IMR-90 (cell line): Measurements from ENCODE around the gene RNF130.

Experiments
- BHLHE40 ChIP-seq: fragments of 150-350 bp; IDR thresholded peaks from 2 replicates; pipeline ENCODE4 v1.6.1; 2016; ENCODE audit warnings: mild to moderate bottlenecking, low read depth, low read length
- FOS ChIP-seq: fragments of 150-350 bp; IDR thresholded peaks from 2 replicates; pipeline ENCODE4 v1.6.1; 2016; ENCODE audit warnings: low read depth, low read length
- MAZ ChIP-seq: IDR thresholded peaks from 2 replicates; pipeline ENCODE4 v1.6.1; 2012; ENCODE audit warnings: low read depth, mild to moderate bottlenecking, low read length, improper control_type of control experiment, moderate library complexity, borderline replicate concordance
- MXI1 ChIP-seq: IDR thresholded peaks from 2 replicates; pipeline ENCODE4 v1.6.1; 2012; ENCODE audit warnings: low read depth, mild to moderate bottlenecking, low read length, moderate library complexity, borderline replicate concordance
- POLR2A ChIP-seq: IDR thresholded peaks from 2 replicates; pipeline ENCODE4 v1.6.1; 2012; ENCODE audit warnings: mild to moderate bottlenecking, low read depth, low read length
- RAD21 ChIP-seq: IDR thresholded peaks from 2 replicates; pipeline ENCODE4 v1.6.1; 2012; ENCODE audit warnings: low read length, improper control_type of control experiment
- RCOR1 ChIP-seq: IDR thresholded peaks from 2 replicates; pipeline ENCODE4 v1.6.1; 2012; ENCODE audit warnings: mild to moderate bottlenecking, low read length, improper control_type of control experiment; ENCODE audit not compliant: insufficient replicate concordance
- RFX5 ChIP-seq: IDR thresholded peaks from 2 replicates; pipeline ENCODE4 v1.8.0; 2012; ENCODE audit warnings: low read depth, mild to moderate bottlenecking, low read length, moderate library complexity
- TF ChIP-seq, protein P1 (sequence below): conservative IDR thresholded peaks from 2 replicates; pipeline ENCODE4 v1.5.1; 2012; ENCODE audit warnings: mild to moderate bottlenecking, low read depth, low read length, improper control_type of control experiment
- TF ChIP-seq, protein P2 (sequence below): fragments of 150-350 bp; IDR thresholded peaks from 2 replicates; pipeline ENCODE4 v1.6.1; 2017; ENCODE audit warnings: mild to moderate bottlenecking, antibody characterized with exemption, low read length, low read depth
- TF ChIP-seq, protein P3 (sequence below): fragments of 150-350 bp; IDR thresholded peaks from 2 replicates; pipeline ENCODE4 v1.6.1; 2016; ENCODE audit warnings: low read depth, mild to moderate bottlenecking, low read length, moderate library complexity, borderline replicate concordance

DNA sequence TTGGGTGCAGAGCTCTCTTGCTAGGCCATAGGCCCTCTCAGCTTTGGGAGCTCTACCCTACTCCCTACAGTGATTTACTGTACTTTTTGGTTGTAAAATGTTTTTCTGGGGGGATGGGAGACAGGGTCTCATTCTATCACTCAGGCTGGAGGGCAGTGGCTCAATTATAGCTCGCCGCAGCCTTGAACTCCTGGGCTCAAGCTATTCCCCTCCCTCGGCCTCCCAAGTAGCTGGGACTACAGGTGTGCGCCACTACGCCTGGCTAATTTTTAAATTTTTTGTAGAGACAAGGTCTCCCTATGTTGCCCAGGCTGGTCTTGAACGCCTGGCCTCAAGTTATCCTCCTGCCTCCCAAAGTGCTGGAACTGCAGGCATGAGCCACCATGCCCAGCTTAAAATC is 21.7 kb upstream of the RNF130 start:
- TF ChIP-seq POLR2A (no peak), MAZ (no peak), FOS (no peak), BHLHE40 (no peak), RCOR1 (no peak), RAD21 (no peak), RFX5 (no peak), MXI1 (no peak)
- TF ChIP-seq, protein P1, sequence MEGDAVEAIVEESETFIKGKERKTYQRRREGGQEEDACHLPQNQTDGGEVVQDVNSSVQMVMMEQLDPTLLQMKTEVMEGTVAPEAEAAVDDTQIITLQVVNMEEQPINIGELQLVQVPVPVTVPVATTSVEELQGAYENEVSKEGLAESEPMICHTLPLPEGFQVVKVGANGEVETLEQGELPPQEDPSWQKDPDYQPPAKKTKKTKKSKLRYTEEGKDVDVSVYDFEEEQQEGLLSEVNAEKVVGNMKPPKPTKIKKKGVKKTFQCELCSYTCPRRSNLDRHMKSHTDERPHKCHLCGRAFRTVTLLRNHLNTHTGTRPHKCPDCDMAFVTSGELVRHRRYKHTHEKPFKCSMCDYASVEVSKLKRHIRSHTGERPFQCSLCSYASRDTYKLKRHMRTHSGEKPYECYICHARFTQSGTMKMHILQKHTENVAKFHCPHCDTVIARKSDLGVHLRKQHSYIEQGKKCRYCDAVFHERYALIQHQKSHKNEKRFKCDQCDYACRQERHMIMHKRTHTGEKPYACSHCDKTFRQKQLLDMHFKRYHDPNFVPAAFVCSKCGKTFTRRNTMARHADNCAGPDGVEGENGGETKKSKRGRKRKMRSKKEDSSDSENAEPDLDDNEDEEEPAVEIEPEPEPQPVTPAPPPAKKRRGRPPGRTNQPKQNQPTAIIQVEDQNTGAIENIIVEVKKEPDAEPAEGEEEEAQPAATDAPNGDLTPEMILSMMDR, result no peak
- TF ChIP-seq, protein P2, sequence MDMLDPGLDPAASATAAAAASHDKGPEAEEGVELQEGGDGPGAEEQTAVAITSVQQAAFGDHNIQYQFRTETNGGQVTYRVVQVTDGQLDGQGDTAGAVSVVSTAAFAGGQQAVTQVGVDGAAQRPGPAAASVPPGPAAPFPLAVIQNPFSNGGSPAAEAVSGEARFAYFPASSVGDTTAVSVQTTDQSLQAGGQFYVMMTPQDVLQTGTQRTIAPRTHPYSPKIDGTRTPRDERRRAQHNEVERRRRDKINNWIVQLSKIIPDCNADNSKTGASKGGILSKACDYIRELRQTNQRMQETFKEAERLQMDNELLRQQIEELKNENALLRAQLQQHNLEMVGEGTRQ, result no peak
- TF ChIP-seq, protein P3, sequence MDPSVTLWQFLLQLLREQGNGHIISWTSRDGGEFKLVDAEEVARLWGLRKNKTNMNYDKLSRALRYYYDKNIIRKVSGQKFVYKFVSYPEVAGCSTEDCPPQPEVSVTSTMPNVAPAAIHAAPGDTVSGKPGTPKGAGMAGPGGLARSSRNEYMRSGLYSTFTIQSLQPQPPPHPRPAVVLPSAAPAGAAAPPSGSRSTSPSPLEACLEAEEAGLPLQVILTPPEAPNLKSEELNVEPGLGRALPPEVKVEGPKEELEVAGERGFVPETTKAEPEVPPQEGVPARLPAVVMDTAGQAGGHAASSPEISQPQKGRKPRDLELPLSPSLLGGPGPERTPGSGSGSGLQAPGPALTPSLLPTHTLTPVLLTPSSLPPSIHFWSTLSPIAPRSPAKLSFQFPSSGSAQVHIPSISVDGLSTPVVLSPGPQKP, result no peak
